HG02610 (cell line): ENCODE measurements around the gene EVC.
"Not testable (repeated sequence)": the region's sequence is repeated elsewhere in the genome, so short reads cannot be mapped to it uniquely, and the experiment has no call there.

Experiments
- ATAC-seq: cut with Tn5 transposase; IDR thresholded peaks from one replicate; pipeline ENCODE4 v1.9.1; 2021; ENCODE audit warnings: mild to moderate bottlenecking, moderate library complexity; ENCODE audit not compliant: unreplicated experiment

The EVC gene

DNA sequence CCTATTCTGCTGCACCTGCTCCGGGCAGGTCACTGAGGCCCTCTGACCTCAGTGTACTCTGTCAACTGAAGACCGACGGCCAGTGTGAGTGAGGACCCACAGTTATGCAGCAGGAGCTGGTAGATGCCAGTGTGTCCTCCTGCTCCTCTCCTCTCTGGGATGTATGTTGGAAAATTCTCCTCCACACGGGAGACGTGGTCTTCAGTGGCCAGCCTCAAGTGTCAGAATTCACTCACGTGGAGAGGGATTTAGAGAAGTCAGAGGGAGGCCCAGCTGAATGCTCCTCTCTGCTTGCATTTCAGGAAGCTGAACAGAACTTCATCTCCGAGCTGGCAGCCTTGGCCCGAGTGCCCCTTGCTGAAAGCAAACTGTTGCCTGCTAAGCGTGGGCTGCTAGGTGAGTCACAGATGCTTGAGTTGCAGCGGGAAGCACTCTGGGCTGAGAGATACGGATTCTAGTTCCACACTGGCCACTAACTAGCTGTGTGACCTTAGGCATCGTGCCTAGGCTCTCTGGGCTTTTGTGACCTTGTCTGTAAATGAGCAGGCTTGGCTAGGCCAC is 98.3 kb downstream of the EVC start:
- no peak for ATAC-seq

DNA sequence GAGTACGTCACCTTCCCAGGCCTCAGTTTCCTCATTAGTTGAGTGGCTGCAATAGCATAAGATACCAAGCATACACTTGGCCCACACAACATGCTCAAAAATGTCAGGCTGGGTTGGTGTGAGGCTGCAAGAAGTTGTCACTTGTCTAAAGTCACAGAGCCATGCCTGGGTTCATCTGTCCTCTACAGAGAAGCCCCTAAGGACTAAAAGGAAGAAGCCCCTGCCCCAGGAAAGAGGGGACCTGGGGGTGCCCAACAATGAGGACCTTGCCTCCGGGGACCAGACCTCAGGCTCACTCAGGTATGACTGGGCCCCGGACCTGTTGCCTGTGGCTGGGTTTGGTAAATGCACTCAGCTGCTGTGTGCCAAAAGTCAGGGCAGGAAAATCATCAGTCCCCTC is 99.2 kb downstream of the EVC start:
- no peak for ATAC-seq

- ATAC-seq: no peak
These were observed 99.9 kb downstream of the EVC start for GRCh38 chr4:5810770-5811430.

- ATAC-seq: not testable (repeated sequence)
These were observed 101.1 kb downstream of the EVC start for GRCh38 chr4:5812057-5812456.

DNA sequence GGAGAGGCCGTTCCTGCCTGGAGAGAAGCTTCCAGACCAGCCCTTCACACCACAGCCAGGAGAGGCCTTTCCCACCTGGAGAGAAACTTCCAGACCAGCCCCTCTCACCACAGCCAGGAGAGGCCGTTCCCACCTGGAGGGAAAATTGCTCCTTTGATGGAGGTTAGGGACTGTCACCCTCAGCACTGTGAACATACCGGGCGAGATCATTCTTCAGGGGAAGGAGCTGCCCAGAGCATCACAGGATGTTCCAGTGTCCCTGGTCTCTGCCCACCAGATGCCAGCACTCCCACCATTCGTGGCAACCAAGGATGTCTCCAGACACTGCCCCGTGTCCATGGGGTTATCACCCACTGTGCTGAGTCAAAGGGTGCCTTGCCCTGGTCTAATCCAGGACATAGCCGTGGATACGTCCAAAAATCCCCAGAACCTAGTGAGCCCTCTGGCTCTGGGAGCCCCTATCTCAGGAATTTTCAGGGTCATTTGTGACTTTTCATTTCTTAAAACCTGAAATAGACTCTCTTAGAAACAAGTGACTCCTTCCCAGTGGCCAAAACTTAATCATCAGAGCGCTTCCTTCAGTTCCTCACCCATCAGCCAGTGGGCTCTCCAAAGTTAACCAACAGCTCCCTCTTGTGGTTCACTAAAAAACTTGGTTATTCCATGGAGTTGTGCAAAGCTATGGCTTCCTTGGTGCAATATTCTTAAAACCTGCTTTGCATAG is 101.7 kb downstream of the EVC start:
- ATAC-seq: no peak

DNA sequence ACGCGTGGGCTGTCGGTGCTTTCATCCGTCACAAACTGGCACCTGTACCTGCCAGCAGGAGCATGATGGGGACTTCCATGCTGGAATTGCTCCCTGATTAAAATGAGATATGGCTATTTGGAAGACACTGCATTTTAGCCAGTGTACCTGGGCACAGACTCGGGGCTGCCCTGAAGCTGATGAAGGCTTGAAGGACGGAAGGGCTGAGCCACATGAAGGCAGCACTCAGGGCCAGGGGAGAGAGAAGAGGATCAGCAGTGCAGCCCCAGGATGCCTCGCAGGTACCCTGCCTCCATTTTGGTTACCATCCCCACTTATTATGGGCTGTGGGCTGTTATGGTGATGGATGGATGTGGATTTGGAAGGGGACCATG is 102.9 kb downstream of the EVC start:
- ATAC-seq: no peak

DNA sequence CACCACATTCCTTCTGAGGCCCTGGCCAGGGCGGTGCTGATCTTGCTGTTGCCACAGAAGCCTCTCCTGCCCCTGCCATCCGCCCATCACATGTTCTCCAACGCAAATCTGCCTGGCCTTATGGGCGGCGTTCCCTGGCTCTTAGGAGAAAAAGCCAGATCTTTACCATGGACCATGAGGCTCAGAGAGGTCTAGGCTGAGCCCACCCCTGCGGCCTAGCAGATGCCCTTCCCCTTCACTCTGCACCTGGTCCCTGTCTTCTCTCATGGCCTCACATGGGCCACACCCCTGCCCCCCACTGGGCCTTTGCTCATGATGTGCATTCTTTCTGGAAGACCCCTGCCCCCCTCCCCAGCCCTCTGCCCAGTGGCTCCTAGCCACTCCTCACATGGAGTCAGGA is 103.4 kb downstream of the EVC start:
- no peak for ATAC-seq

- ATAC-seq: no peak
These were observed 104.6 kb downstream of the EVC start for GRCh38 chr4:5815641-5816040.

GRCh38 chr4:5816101-5816500 is 105.1 kb downstream of the EVC start:
- no peak for ATAC-seq

DNA sequence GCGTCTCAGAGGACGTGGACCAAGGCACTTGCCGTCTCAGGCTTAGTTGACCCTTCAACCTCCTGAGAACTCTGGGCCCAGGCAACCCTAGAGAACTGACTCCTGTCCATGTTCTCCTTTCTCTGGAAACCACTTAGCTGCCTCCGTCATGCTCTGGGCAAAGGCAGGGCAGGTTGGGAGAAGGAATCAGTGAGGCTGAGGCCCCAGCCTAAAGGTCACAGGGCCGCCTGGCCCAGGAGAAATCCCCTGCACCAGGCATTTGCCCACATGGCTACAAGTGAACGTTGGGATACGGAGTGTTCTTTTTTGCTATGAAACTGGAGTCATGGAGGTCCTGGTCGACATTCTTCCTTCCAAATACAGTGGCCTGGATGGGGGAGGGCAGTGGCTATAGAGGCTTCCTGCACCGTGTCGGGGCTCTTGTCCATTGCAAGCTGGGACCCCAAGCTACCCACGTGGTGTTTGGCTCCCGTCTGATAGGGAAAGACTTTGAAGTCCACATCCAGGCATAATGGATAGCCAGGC is 105.9 kb downstream of the EVC start:
- no peak for ATAC-seq

DNA sequence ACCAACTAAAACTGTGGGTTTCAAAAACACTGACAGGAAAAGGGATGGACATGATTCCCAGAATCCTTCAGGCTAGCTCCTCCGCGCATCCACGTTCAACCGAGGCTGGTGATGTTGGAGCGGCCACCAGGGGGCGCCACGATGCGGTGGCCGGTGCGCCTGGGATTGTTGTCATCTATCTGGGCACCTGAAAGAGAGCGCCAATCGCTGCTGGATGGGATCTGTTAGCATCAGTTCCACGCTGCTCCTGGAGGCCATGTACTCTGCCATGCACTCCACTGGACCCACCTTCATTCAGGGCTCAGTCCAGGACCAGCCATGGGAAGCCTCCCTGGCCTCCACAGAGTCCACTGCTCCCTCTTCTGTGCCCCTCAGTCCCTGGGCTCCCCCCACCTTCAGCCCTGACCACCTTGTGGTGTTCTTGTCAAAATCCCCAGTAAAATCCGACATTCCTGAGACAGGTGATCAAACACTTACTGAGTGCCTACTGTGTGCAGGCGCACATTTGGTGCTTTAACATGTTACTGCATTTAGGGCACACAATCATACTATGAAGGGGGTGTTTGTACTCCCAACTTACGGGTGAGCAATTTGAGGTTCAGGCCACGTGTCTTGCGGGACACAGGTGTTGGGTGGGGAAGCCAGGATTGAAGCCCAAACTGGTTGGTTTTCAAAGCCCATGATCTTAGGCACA is 110.8 kb downstream of the EVC start:
- no peak for ATAC-seq

GRCh38 chr4:5822619-5823018 is 111.6 kb downstream of the EVC start:
- no peak for ATAC-seq

DNA sequence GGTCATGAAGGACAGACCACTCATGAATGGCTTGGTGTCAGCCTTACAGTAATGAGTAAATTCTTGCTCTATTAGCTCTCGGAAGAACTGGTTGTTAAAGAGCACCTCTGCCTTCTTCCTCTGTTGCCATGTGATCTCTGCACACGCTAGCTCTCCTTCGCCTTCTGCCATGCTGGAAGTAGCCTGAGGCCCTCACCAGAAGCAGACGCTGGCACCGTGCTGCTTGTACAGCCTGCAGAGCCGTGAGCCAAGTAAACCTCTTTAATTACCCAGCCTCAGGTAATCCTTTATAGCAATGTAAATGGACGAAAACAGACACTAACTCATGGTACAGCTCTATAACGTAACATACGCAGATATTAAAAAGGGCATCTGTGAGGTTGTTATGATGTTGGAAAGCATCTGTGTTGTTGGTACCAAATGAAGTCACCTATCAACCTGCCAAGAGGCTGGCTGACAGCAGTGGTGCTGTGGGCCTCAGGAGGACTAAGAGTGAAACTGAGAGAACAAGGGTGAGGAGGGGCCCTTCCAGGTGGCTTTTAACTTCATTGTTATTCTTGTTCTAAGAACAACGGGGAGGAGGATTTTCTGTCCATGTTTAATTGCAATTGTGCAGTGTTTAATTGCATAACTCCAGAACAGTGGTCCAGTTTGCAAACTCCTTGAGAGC is 112.7 kb downstream of the EVC start:
- ATAC-seq: no peak

- ATAC-seq: no peak
These were observed 113.2 kb downstream of the EVC start for GRCh38 chr4:5824227-5824626.

GRCh38 chr4:5824635-5825034 is 113.6 kb downstream of the EVC start:
- ATAC-seq: no peak

DNA sequence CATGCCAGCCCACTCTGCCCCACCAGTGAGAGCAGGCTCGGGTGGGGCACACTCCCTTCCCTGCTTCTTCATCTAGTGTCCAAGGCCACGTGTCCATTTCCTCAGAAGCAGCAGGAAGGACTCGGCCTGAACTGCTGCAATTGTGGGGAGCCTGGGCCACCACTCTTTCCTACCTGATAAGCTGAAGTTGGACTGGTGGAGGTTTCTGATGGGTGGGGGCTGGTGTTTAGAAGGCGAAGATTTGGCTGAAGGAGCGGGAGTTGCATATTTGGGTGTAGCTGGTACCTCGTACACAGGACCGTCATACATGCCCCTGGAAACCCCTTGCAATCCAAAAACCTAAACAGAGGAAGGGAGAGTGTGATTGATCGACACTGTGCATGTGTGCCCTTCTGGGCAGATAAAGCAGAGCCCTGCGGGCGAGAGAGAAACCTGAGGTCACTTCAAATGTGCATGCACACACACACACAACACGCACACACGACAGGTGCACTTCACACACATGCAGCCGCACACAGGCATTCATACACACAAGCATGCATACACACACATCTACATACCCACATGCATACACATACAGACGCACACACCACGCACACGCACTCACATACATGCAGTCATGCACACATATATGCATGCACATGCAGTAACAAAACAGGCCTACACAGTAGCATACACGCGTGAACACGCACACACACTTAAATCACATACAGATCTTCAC is 114.5 kb downstream of the EVC start:
- no peak for ATAC-seq

DNA sequence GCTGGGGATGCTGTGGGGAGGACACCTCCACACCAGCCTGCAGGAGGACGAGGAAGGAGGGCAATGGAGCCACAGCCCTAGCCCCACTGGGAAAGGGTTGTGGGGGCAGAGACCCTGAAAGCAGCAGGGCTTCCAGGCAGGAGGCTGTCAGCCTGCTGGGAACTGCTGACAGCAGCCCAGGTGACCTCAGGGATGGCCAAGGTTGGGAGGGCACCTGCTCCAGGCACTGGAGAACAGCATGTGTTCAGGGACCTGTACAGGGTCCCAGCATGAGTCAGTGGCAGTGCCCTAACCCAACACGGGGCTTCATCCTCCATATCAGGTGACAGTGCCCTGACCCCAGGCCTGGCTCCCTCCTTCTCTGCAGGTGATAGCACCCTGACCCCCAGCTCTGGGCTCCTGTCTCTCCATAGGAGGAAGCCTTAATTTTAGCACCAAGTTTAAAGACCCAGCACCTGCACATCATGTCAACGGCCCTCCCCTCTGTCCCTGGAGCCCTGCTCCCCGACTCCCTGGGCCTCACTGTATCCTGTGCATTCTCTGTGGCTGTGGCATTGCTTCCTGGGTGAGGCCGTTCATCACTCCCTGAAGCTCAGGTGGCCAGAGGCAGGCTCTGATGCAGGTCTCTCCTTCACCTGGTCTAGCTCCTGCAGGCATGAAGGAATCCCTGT is 115.6 kb downstream of the EVC start:
- ATAC-seq: no peak

GRCh38 chr4:5827108-5828004 is 116.4 kb downstream of the EVC start:
- ATAC-seq: no peak

- no peak for ATAC-seq
These were observed 117.0 kb downstream of the EVC start for GRCh38 chr4:5828005-5828391.
